ENCODE measurements around the gene PXN.

DNA sequence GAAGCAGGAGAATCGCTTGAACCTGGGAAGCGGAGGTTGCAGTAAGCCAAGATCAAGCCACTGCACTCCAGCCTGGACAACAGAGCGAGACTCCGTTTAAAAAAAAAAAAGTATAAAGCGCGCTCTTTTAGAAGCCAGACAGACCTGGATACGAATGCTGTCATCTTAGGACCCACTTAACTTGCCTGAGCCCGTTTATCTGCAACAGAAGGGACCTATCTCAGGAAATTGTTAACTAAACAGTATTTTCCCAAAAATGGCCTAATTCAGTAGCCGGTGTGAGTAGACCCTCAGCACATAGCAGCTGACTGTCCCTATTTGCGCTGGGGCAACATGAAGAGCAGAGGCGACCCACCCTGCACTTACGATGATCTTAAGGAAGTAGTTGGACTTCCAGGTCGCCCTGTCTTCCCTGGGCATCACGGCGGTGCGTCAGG lies 65.1 kb downstream of the PXN start:
- TF ChIP-seq, protein P1, sequence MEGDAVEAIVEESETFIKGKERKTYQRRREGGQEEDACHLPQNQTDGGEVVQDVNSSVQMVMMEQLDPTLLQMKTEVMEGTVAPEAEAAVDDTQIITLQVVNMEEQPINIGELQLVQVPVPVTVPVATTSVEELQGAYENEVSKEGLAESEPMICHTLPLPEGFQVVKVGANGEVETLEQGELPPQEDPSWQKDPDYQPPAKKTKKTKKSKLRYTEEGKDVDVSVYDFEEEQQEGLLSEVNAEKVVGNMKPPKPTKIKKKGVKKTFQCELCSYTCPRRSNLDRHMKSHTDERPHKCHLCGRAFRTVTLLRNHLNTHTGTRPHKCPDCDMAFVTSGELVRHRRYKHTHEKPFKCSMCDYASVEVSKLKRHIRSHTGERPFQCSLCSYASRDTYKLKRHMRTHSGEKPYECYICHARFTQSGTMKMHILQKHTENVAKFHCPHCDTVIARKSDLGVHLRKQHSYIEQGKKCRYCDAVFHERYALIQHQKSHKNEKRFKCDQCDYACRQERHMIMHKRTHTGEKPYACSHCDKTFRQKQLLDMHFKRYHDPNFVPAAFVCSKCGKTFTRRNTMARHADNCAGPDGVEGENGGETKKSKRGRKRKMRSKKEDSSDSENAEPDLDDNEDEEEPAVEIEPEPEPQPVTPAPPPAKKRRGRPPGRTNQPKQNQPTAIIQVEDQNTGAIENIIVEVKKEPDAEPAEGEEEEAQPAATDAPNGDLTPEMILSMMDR (IDR thresholded peaks at IDR 0.05) = no peak
- no peak for TF ChIP-seq POLR2A (IDR thresholded peaks at IDR 0.05)
